Fibroblast of lung (primary cell): ENCODE data around the gene LHFPL6. TPM values are rescaled to one million over a fixed set of nuclear protein-coding genes. Genes with fewer than 3 reads are reported as not detected.

Experiments
- DNase-seq, 2 donors: peaks; one replicate each; pipeline versions ENCODE4 v3.0.0 to v3.0.0-alpha.2; 2010; ENCODE audit warnings: low read depth in 2 of 2
- H2AFZ ChIP-seq: 2 replicates; pipeline ENCODE4 v1.5.1; 2012; ENCODE audit warnings: low read length, control low read depth, inconsistent platforms
- H3K27ac ChIP-seq: 2 replicates; pipeline ENCODE4 v1.5.1; 2011; ENCODE audit warnings: low read length, control low read depth; ENCODE audit not compliant: insufficient read depth
- H3K27me3 ChIP-seq: 2 replicates; pipeline ENCODE4 v1.5.1; 2011; ENCODE audit warnings: mild to moderate bottlenecking, low read length; ENCODE audit not compliant: control insufficient read depth, insufficient read depth
- H3K36me3 ChIP-seq: 2 replicates; pipeline ENCODE4 v1.5.1; 2011; ENCODE audit warnings: low read length; ENCODE audit not compliant: control insufficient read depth, insufficient read depth
- H3K4me1 ChIP-seq: 2 replicates; pipeline ENCODE4 v1.5.1; 2011; ENCODE audit warnings: low read length; ENCODE audit not compliant: control insufficient read depth, insufficient read depth; ENCODE audit errors: extremely low read depth
- H3K4me2 ChIP-seq: 2 replicates; pipeline ENCODE4 v1.5.1; 2011; ENCODE audit warnings: low read length, control low read depth; ENCODE audit not compliant: insufficient read depth; ENCODE audit errors: extremely low read depth
- H3K4me3 ChIP-seq, 4 experiments: fragments of 200-600 bp in 1 of 4; sonication (generic) in 1 of 4; replicated peaks in 1 of 4; 2 replicates each; pipeline ENCODE4 v1.5.1; 2011 to 2016; ENCODE audit warnings: low read length in 4 of 4, low read depth in 3 of 4, mild to moderate bottlenecking in 3 of 4, control low read depth in 2 of 4, inconsistent platforms in 1 of 4, mixed read lengths in 1 of 4; ENCODE audit not compliant: insufficient read depth in 1 of 4; ENCODE audit errors: control extremely low read depth in 1 of 4
- H3K79me2 ChIP-seq: 2 replicates; pipeline ENCODE4 v1.5.1; 2012; ENCODE audit warnings: mild to moderate bottlenecking, low read length, inconsistent platforms; ENCODE audit not compliant: control insufficient read depth, insufficient read depth
- H3K9ac ChIP-seq: 2 replicates; pipeline ENCODE4 v1.5.1; 2011; ENCODE audit warnings: mild to moderate bottlenecking, low read length, control low read depth; ENCODE audit not compliant: insufficient read depth
- H3K9me3 ChIP-seq: 2 replicates; pipeline ENCODE4 v1.5.1; 2012; ENCODE audit warnings: low read depth, low read length; ENCODE audit not compliant: control insufficient read depth, insufficient read depth
- H4K20me1 ChIP-seq: 2 replicates; pipeline ENCODE4 v1.5.1; 2011; ENCODE audit warnings: low read length; ENCODE audit not compliant: control insufficient read depth, insufficient read depth; ENCODE audit errors: extremely low read depth
- CTCF ChIP-seq, 2 donors: IDR thresholded peaks in 1 of 2; conservative IDR thresholded peaks in 1 of 2; 1 replicate in 1 of 2; 2 replicates in 1 of 2; pipeline ENCODE4 v1.5.1; 2011 to 2012; ENCODE audit warnings: low read length in 2 of 2, control low read depth in 1 of 2, inconsistent platforms in 1 of 2, low read depth in 1 of 2, mild to moderate bottlenecking in 1 of 2
- EZH2 ChIP-seq: IDR thresholded peaks from 2 replicates; pipeline ENCODE4 v1.5.1; 2012; ENCODE audit warnings: low read length, control low read depth, mild to moderate bottlenecking; ENCODE audit errors: missing control alignments
- polyA plus RNA-seq, 2 donors: library from polyadenylated mRNA; depleted of rRNA in 1 of 2; stranded (reverse) in 1 of 2; unstranded in 1 of 2; fragments of >200 nt; gene quantifications; 2 replicates each; pipeline ENCODE4 v1.2.1, GENCODE V29; 2011 to 2012; ENCODE audit warnings: missing spikeins in 1 of 2
- total RNA-seq: library from RNA; depleted of rRNA; stranded (reverse); fragments of >200 nt; gene quantifications from 2 replicates; pipeline ENCODE4 v1.2.1, GENCODE V29; 2014

LHFPL6 gene
- total and polyA plus RNA-seq, 2 donors (not counting 1 experiment from before 2014, with no cell fraction given): 42.4 to 86.8 TPM

DNA sequence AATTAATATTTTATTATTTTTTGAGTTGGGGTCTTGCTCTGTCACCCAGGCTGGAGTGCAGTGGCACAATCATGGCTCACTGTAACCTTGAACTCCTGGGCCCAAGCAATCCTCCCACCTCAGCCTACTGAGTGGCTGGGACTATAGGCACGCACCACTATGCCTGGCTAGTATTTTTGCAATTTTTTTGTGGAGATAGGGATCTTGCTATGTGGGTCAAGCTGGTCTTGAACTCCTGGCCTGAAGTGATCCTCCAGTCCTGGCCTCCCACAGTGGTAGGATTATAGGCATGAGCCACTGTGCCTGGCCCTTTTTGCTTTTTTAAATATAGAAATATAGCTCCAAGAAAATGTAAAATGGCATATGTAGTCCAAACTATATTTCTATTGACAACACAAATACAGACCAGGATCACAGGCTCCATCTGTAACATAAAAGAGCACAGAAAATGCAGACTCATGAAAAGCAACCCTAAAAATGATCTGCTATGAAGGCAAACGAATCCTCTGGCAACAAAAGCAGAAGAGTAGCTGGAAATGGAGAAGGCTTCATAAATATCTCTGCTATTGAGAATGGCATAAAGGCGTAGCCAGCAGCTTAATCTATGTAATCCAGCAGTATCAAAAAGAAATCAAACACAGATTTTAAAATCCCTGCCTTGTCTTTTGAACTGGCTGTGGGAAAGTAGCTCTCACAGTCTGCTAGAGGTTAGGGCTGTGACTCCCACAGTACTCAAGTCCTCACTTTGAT is 200.6 kb downstream of the LHFPL6 start:
- TF ChIP-seq EZH2: no peak
- no peak for TF ChIP-seq CTCF (conservative IDR thresholded peaks at IDR 0.05 in 1 of 2, IDR thresholded peaks at IDR 0.05 in 1 of 2; ENCODE audit: low read depth in 1 of 2, low read length in 2 of 2)
- H3K4me2 ChIP-seq: no peak overlapping the region
- H3K4me1 ChIP-seq: no peaks in the 10 kb centered on the region
- no peaks in the 10 kb centered on the region for H3K79me2 ChIP-seq
- no peaks in the 10 kb centered on the region for H4K20me1 ChIP-seq
- no peaks in the 10 kb centered on the region for H3K27me3 ChIP-seq
- no peaks in the 10 kb centered on the region for H3K9me3 ChIP-seq
- no peak overlapping the region for H3K9ac ChIP-seq
- no peak overlapping the region for H3K27ac ChIP-seq
- no peaks in the 10 kb centered on the region for H3K36me3 ChIP-seq
- H2AFZ ChIP-seq: no peak overlapping the region
- H3K4me3 ChIP-seq: no peak overlapping the region
- no peak for DNase-seq

GRCh38 chr13:39401756-39402155 is 201.2 kb downstream of the LHFPL6 start:
- Histone ChIP-seq H3K9ac (no peak overlapping the region), H4K20me1 (no peaks in the 10 kb centered on the region), H3K4me3 (no peak overlapping the region), H3K27ac (no peak overlapping the region), H3K36me3 (no peaks in the 10 kb centered on the region), H3K9me3 (no peaks in the 10 kb centered on the region), H3K79me2 (no peaks in the 10 kb centered on the region), H3K27me3 (no peaks in the 10 kb centered on the region), H3K4me2 (no peak overlapping the region), H2AFZ (no peak overlapping the region), H3K4me1 (no peaks in the 10 kb centered on the region)
- no peak for TF ChIP-seq CTCF (conservative IDR thresholded peaks at IDR 0.05 in 1 of 2, IDR thresholded peaks at IDR 0.05 in 1 of 2; ENCODE audit: low read depth in 1 of 2, low read length in 2 of 2)
- no peak for TF ChIP-seq EZH2
- no peak for DNase-seq

DNA sequence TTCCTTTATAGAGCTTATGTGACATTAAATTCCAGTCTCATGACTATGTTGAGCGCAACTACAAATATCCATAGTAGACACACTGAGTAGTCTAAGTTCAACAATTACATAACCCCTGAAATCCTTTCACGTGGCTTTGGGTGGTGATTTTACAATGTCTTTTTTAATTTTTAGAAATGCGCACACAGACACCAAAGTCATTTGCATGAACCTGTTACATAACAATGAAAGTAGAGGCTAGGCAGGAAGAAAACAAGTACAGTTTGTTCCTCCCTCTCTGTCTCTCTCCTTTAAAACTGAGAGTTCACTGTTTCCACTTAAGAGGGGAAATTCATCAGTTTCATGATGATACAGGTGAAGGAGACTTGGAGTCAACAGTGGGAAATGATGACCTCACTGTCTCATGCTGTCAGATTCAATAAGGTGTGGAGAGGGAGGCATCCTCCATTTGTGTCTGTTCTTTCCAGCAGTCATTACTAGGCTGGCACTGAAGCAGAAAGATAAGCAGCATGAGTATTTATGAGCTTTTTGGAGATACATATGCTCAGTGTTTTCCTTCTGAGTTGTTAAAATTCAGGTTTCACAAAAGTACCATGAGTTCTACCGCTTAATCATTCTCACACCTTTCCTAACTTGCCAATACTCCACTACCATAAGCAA is 201.8 kb downstream of the LHFPL6 start:
- no peak overlapping the region for H2AFZ ChIP-seq
- TF ChIP-seq CTCF (conservative IDR thresholded peaks at IDR 0.05 in 1 of 2, IDR thresholded peaks at IDR 0.05 in 1 of 2; ENCODE audit: low read depth in 1 of 2, low read length in 2 of 2) (no peak), EZH2 (no peak)
- no peaks in the 10 kb centered on the region for H4K20me1 ChIP-seq
- no peak for DNase-seq
- no peaks in the 10 kb centered on the region for H3K27me3 ChIP-seq
- no peak overlapping the region for H3K9ac ChIP-seq
- no peaks in the 10 kb centered on the region for H3K9me3 ChIP-seq
- no peak overlapping the region for H3K4me3 ChIP-seq
- no peak overlapping the region for H3K27ac ChIP-seq
- no peak overlapping the region for H3K4me2 ChIP-seq
- no peaks in the 10 kb centered on the region for H3K79me2 ChIP-seq
- H3K4me1 ChIP-seq: no peaks in the 10 kb centered on the region
- H3K36me3 ChIP-seq: no peaks in the 10 kb centered on the region
